CD4-positive, alpha-beta T cell (primary cell): ENCODE data around the gene KIF27. TPM values are rescaled to one million over a fixed set of nuclear protein-coding genes. Genes with fewer than 3 reads are reported as not detected.
A peak's percentile ranks its signal among the peaks of the same experiment; 100 is the strongest.
"Not testable (repeated sequence)": the region's sequence is repeated elsewhere in the genome, so short reads cannot be mapped to it uniquely, and the experiment has no call there.

Experiments
- ATAC-seq: fragments of 200-7000 bp; cut with Tn5 transposase; one replicate; pipeline ENCODE4 v1.10.0; 2022; ENCODE audit warnings: mild to moderate bottlenecking; ENCODE audit not compliant: poor library complexity
- CTCF ChIA-PET: fragments of 350-600 bp; sonication (Branson Sonifier 250); formaldehyde crosslinking; loops from one replicate; lab custom pipeline; 2021; ENCODE audit warnings: antibody characterized with exemption, inconsistent platforms; lab: Charles Lee
- POLR2A ChIA-PET: fragments of 350-600 bp; sonication (Branson Sonifier 250); formaldehyde crosslinking; loops from one replicate; lab custom pipeline; 2021; ENCODE audit warnings: antibody characterized with exemption, inconsistent platforms; lab: Charles Lee
- DNase-seq, 14 experiments: peaks; one replicate each; pipeline ENCODE4 v3.0.0-alpha.2; 2013 to 2020; ENCODE audit warnings: mixed read lengths in 2 of 14
- H3K27ac ChIP-seq, 2 donors: one replicate each; pipeline versions ENCODE4 v1.5.1 to v1.7.0; 2013; ENCODE audit warnings: low read length in 2 of 2, low read depth in 1 of 2, mild to moderate bottlenecking in 1 of 2
- H3K27me3 ChIP-seq, 2 experiments: 1 replicate in 1 of 2; 2 replicates in 1 of 2; pipeline versions ENCODE4 v1.6.1 to v1.7.0; 2013; ENCODE audit warnings: low read length in 2 of 2, control low read depth in 1 of 2, mild to moderate bottlenecking in 1 of 2, moderate library complexity in 1 of 2; ENCODE audit not compliant: insufficient read depth in 2 of 2, control insufficient read depth in 1 of 2
- H3K36me3 ChIP-seq: one replicate; pipeline ENCODE4 v1.6.1; 2013; ENCODE audit warnings: low read length, control low read depth; ENCODE audit not compliant: insufficient read depth
- H3K4me1 ChIP-seq: one replicate; pipeline ENCODE4 v1.6.1; 2013; ENCODE audit warnings: low read length, control low read depth; ENCODE audit not compliant: insufficient read depth
- H3K4me3 ChIP-seq: one replicate; pipeline ENCODE4 v1.5.1; 2013; ENCODE audit warnings: mild to moderate bottlenecking, low read length, moderate library complexity
- H3K9me3 ChIP-seq, 2 experiments: 1 replicate in 1 of 2; 2 replicates in 1 of 2; pipeline versions ENCODE4 v1.6.1 to v1.7.0; 2013; ENCODE audit warnings: low read length in 2 of 2, mild to moderate bottlenecking in 2 of 2, control low read depth in 1 of 2, moderate library complexity in 1 of 2; ENCODE audit not compliant: control insufficient read depth in 1 of 2, insufficient read depth in 1 of 2
- H3K27ac Mint-ChIP-seq: one replicate; pipeline ENCODE4 v1.8.0; 2020; ENCODE audit warnings: mixed read lengths
- H3K27me3 Mint-ChIP-seq: one replicate; pipeline ENCODE4 v1.8.0; 2021; ENCODE audit warnings: mixed read lengths
- H3K36me3 Mint-ChIP-seq: one replicate; pipeline ENCODE4 v1.8.0; 2021; ENCODE audit warnings: low read depth, mixed read lengths
- H3K4me1 Mint-ChIP-seq: one replicate; pipeline ENCODE4 v1.8.0; 2021; ENCODE audit warnings: low read depth, mixed read lengths
- H3K4me3 Mint-ChIP-seq: one replicate; pipeline ENCODE4 v1.8.0; 2020; ENCODE audit warnings: mild to moderate bottlenecking, mixed read lengths
- H3K9me3 Mint-ChIP-seq: one replicate; pipeline ENCODE4 v1.8.0; 2020; ENCODE audit warnings: mixed read lengths
- intact Hi-C, 2 experiments: fragments of 100-400 bp; cut with DNase I in 1 of 2; cut with micrococcal nuclease in 1 of 2; formaldehyde crosslinking; loops; one replicate each; pipeline versions ENCODE4 v1.15.1 to v1.9.0; 2023 to 2025; cut with DNase I, micrococcal nuclease
- total RNA-seq, 174 experiments: library from RNA in 2 of 174; stranded (reverse) in 2 of 174; gene quantifications; one replicate each; pipeline ENCODE4 v1.2.3 and lab custom pipeline; 2021 to 2026

Gene KIF27
- total RNA-seq, 2 experiments from 2014 or later, result 3.6 to 5.1 TPM

DNA sequence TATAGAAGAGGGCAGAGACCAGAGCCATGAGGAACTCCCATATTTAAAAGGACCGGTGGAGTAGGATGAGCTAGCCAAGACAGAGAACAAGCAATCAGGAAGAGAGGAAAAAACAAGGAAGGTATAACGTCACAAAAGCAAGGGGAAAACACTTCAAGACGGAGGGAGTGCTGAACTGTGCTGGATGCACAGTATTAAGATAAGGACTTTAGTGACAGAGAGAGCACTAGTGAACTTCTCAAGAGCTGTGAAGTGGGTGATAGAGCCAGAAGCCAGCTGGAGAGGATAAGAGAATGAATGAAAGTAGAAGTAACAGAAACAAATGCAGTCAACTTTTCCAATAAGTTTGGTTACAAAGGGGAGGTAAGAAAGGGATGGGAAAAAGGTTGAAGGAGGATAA, 45.7 kb downstream of the KIF27 start:
- POLR2A ChIA-PET, H3K27me3 Mint-ChIP-seq, H3K9me3 Mint-ChIP-seq, DNase-seq, intact Hi-C loops, H3K27ac Mint-ChIP-seq, H3K36me3 Mint-ChIP-seq, ATAC-seq, H3K27ac ChIP-seq, H3K4me3 Mint-ChIP-seq, H3K27me3 ChIP-seq, H3K4me1 ChIP-seq, H3K4me3 ChIP-seq, H3K9me3 ChIP-seq, CTCF ChIA-PET, H3K4me1 Mint-ChIP-seq, H3K36me3 ChIP-seq: not testable (repeated sequence)

DNA sequence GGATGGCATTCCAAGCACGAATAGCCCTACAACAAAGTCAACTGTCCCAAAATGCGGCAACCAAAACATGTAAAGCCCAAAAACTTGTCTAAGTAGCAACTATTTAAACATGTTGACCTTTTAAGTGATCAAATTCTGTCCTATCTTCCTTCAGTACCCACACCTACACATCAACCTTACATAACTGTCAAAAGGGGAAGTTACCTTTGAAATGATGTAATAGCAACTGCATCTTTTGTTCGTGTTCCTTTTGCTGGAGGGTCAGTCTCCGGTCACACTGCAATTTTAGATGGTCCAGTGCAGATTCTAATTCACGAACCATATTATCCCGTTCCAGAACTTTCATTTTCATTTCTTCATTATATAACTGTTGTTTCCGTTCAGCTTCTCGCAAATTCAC, 71.3 kb downstream of the KIF27 start:
- ATAC-seq, H3K27ac Mint-ChIP-seq: not testable (repeated sequence)

DNA sequence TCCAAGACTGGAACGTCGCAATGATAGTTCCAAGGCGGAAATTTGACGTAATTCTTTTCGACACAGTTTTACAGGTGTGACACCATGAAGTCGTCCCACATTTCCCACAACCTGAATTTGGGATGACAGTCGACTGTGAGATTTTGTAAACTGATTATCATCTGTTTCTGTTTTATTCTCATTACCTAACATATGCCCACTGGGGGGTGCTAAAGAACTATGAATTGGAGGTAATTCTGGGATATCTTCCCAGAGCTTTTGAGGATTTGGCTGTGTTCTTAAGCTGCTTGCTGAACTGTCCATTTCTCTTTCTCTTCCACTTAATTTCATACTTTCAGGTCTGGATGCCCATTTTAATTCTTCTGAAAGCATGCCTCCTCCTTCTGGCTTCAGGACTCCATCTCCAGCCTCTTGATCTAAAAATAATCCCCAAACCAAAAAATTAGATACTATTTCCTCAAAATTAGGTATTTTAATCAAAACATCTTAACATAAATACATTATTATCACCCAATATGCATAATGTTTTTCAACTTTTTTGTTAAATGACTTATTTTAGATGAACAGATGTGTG, 84.1 kb downstream of the KIF27 start:
- ATAC-seq, intact Hi-C loops, H3K4me1 ChIP-seq, DNase-seq, H3K9me3 ChIP-seq, H3K4me3 Mint-ChIP-seq, H3K27ac Mint-ChIP-seq, H3K4me3 ChIP-seq, H3K27me3 Mint-ChIP-seq, CTCF ChIA-PET, H3K36me3 ChIP-seq, H3K36me3 Mint-ChIP-seq, H3K9me3 Mint-ChIP-seq, POLR2A ChIA-PET, H3K27ac ChIP-seq, H3K4me1 Mint-ChIP-seq, H3K27me3 ChIP-seq: not testable (repeated sequence)

More for the DNA sequence above, 71.3 kb downstream of the KIF27 start:
- H3K9me3 ChIP-seq, H3K9me3 Mint-ChIP-seq, H3K4me3 ChIP-seq, H3K36me3 ChIP-seq, H3K36me3 Mint-ChIP-seq, H3K27me3 ChIP-seq, H3K4me1 ChIP-seq, H3K27me3 Mint-ChIP-seq, H3K27ac ChIP-seq, CTCF ChIA-PET, H3K4me1 Mint-ChIP-seq, H3K4me3 Mint-ChIP-seq, DNase-seq, intact Hi-C loops, POLR2A ChIA-PET: not testable (repeated sequence)

DNA sequence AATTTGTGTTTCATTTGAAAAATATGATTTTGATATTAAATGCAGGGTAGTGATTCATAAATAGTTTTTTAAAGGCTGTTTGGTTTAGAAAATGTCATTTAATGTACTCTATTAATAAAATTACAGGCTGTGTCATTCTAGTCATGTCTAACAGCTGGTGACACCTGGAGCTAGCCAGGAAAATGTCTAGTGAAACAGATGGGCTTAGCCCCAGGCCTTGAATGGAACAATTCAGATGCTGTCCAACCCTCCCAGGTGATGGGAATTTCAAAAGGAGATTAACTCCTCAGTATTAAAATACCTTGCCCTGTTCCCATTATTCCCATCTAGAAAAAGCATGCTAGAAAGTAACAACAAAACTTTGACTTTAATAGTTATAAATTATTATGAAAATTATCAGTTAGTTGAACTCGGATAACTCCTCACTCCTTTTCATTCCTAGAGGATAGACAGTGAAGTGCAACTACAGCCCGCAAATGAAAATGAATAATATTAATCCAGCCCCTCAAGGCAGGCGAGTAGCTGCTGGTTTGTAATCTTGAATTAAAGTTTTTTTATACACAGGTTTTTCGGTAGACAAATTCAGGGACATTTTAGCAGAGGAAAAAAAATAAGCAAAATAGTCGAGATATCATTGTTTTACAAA, 90.7 kb downstream of the KIF27 start:
- H3K9me3 ChIP-seq, DNase-seq, ATAC-seq, H3K36me3 ChIP-seq, intact Hi-C loops, H3K4me3 Mint-ChIP-seq, H3K27me3 Mint-ChIP-seq, H3K27ac ChIP-seq, H3K4me1 ChIP-seq, H3K4me1 Mint-ChIP-seq, H3K36me3 Mint-ChIP-seq, H3K9me3 Mint-ChIP-seq, CTCF ChIA-PET, H3K27ac Mint-ChIP-seq, POLR2A ChIA-PET, H3K4me3 ChIP-seq, H3K27me3 ChIP-seq: not testable (repeated sequence)

DNA sequence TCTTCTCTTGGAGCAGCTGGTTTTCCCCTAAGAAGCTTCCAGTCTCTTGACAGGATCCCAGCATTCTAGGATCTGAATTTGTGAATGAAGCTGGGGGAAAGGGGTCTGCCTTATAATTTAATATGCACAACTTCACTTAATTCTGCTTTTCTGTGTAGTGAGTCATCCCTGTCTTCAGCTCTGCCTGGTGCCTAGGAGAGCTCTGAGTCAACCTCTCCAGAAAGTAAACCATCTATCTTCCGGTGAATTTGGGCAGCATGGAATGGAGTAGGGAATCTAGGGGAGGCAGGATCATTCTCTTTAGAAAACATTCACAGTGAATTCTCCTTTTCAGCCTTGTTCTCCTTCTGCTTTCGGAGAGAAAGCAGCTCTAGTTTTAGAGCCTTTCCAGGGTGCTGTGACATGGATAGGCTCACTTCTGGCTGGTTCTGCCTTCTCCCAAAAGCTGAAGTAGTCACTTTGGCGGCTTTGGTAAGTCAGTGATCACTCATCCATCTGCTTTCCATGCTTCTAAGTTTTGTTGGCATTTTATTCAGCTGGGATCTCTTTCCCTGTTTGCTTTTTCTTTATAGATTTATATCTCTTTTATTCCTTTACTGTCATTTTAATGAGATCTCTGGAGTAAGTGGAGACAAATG, 96.1 kb downstream of the KIF27 start:
- H3K27ac Mint-ChIP-seq, H3K4me1 ChIP-seq, intact Hi-C loops, H3K27ac ChIP-seq, H3K27me3 Mint-ChIP-seq, H3K36me3 ChIP-seq, H3K27me3 ChIP-seq, H3K4me3 Mint-ChIP-seq, ATAC-seq, H3K9me3 Mint-ChIP-seq, CTCF ChIA-PET, DNase-seq, H3K4me3 ChIP-seq, H3K36me3 Mint-ChIP-seq, H3K4me1 Mint-ChIP-seq, H3K9me3 ChIP-seq: not testable (repeated sequence)
- POLR2A ChIA-PET, result interaction anchor here (0.6 kb wide), 1 partner anchor 30 kb away, joined by 3 read pairs; no protein-coding TSS in a partner anchor

DNA sequence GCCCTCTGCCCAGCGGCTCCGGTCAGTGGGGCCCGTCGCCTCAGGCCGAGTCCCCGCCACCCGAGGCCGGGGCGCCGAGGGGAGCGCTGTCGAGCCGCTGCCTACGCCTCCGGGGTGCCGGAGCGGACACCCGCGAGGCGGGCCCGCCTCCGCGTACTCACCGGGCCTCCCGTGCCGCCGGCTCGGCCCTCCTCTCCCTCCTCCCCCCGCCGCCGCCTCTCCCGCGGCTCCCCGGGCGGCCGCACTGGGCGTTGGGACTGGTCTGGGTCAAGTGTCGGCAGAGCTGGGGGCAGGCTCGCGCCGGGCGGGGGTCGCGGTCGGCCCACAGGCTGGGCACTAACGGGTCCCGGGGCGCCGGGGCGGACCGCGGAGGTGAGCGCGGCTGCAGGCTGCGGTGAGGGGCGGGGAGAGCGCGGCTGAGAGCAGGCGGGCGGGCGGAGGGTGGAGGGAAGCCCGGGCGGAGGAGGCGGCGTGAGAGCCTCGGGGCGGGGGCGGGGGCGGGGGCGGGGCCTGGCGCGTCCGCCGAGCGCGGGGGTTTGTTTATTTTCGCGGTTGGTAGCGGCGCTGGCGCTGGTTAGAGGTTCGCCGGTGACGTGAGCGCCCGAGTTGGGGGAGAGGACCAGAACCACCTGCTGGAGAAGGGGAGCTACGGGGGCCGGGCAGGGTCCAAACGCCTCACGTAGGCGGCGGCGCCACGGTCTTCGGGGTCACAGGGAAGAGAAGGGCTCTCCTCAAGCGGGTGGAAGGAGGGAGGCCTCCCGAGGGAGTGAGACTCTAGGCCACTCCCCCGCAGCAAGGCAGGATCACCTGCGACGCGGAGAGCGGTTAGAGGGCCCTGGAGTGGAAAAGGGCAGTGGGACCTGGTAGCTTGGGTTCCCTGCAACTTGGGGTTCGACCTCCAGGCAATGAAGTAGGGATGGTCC, 103.6 kb downstream of the KIF27 start, which contains the start of gene GKAP1:
TSS of gene GKAP1 (minus strand) at position 414 of the 923 bp plus-strand sequence. CDS start 11,252 bp downstream, outside the sequence.
- CTCF ChIA-PET, result interaction anchor here (1.6 kb wide), 1 partner anchor 104 kb away, joined by 4 read pairs; the partner anchor contains the start of gene KIF27
- H3K4me1 ChIP-seq, H3K27me3 ChIP-seq, H3K9me3 Mint-ChIP-seq, H3K36me3 ChIP-seq, H3K27me3 Mint-ChIP-seq, H3K9me3 ChIP-seq: not testable (repeated sequence)
- intact Hi-C loops, result loop anchor here (2.0 to 10.0 kb wide), 5 partner anchors 105 to 1925 kb away; partner anchors contain the start of genes UBQLN1 (in 2 of the 2), AGTPBP1 (in 1 of the 2), HNRNPK (in 1 of the 2) and KIF27 (in 1 of the 2)
- peak within 1 kb of the TSS; percentile 93 for H3K4me3 Mint-ChIP-seq
- H3K4me1 Mint-ChIP-seq, result peaks cover 10% of the 10 kb centered on the region
- DNase-seq (peak; percentile 73 to 93 (median 83)), ATAC-seq (peak; percentile 83)
- H3K4me3 ChIP-seq, result peak within 1 kb of the TSS; percentile 56
- POLR2A ChIA-PET, result interaction anchor here (0.7 to 2.1 kb wide), 3 partner anchors 104 to 163 kb away, joined by 4 to 6 read pairs (median 4); partner anchors contain the start of genes HNRNPK, KIF27, RMI1 and UBQLN1
- peaks cover 12% of the 10 kb centered on the region for H3K36me3 Mint-ChIP-seq
- peak within 1 kb of the TSS; percentile 90 for H3K27ac Mint-ChIP-seq
- peak within 1 kb of the TSS; percentile 61 to 74 for H3K27ac ChIP-seq
